ENCODE data around the gene ANXA9.

ANXA9 gene

GRCh38 chr1:150995460-150995859 is 13.4 kb downstream of the ANXA9 start:
- TF ChIP-seq CTCF (IDR thresholded peaks at IDR 0.05; ENCODE audit: control extremely low read depth, extremely low read depth, low read depth, missing control alignments), result no peak
- POLR2A ChIA-PET, result interaction anchor here (0.9 kb wide), 1 partner anchor 30 kb away, joined by 3 read pairs; no protein-coding TSS in a partner anchor
- CTCF ChIA-PET, result interaction anchor here (0.7 to 9.7 kb wide), 32 partner anchors 10 to 739 kb away, joined by 3 to 158 read pairs (median 4); partner anchors contain the start of genes ANXA9, BNIPL, CA14 and CERS2
- DNase-seq (ENCODE audit: extremely low spot score), result no peak

GRCh38 chr1:150995896-150996295 is 13.8 kb downstream of the ANXA9 start:
- TF ChIP-seq CTCF (IDR thresholded peaks at IDR 0.05; ENCODE audit: control extremely low read depth, extremely low read depth, low read depth, missing control alignments), result peak; percentile 73
- ChIA-PET CTCF (interaction anchor here (0.6 to 9.7 kb wide), 33 partner anchors 10 to 739 kb away, joined by 3 to 158 read pairs (median 4); partner anchors contain the start of genes ANXA9, BNIPL, C1orf56 and CA14), POLR2A (interaction anchor here (0.7 to 0.9 kb wide), 2 partner anchors 31 to 489 kb away, joined by 3 read pairs; no protein-coding TSS in a partner anchor)
- DNase-seq (ENCODE audit: extremely low spot score), result no peak

- ChIA-PET POLR2A (interaction anchor here (1.0 kb wide), 1 partner anchor 9 kb away, joined by 3 read pairs; the partner anchor contains the start of gene MINDY1), CTCF (interaction anchor here (1.0 to 9.7 kb wide), 12 partner anchors 9 to 741 kb away, joined by 3 to 158 read pairs (median 9); partner anchors contain the start of genes ANXA9, CERS2, MINDY1 and PRUNE1)
- TF ChIP-seq CTCF (IDR thresholded peaks at IDR 0.05; ENCODE audit: control extremely low read depth, extremely low read depth, low read depth, missing control alignments), result no peak
- no peak for DNase-seq (ENCODE audit: extremely low spot score)
Measured at GRCh38 chr1:150997126-150997872, 15.2 kb downstream of the ANXA9 start.

- no peak for TF ChIP-seq CTCF (IDR thresholded peaks at IDR 0.05; ENCODE audit: control extremely low read depth, extremely low read depth, low read depth, missing control alignments)
- DNase-seq (ENCODE audit: extremely low spot score), result no peak
- ChIA-PET CTCF (interaction anchor here (0.9 to 9.7 kb wide), 8 partner anchors 8 to 742 kb away, joined by 3 to 158 read pairs (median 6); partner anchors contain the start of genes ANXA9, CERS2, MINDY1 and TNFAIP8L2), POLR2A (interaction anchor here (1.0 kb wide), 1 partner anchor 9 kb away, joined by 3 read pairs; the partner anchor contains the start of gene MINDY1)
Measured at GRCh38 chr1:150997949-150998348, 15.9 kb downstream of the ANXA9 start.

- ChIA-PET POLR2A (interaction anchor here (1.1 kb wide), 1 partner anchor 420 kb away, joined by 6 read pairs; the partner anchor contains the start of gene MCL1), CTCF (interaction anchor here (0.9 to 9.7 kb wide), 7 partner anchors 15 to 743 kb away, joined by 3 to 158 read pairs (median 4); partner anchors contain the start of genes ANXA9 and CERS2)
- TF ChIP-seq CTCF (IDR thresholded peaks at IDR 0.05; ENCODE audit: control extremely low read depth, extremely low read depth, low read depth, missing control alignments), result no peak
- DNase-seq (ENCODE audit: extremely low spot score), result no peak
Measured at GRCh38 chr1:150999051-150999674, 17.1 kb downstream of the ANXA9 start.

GRCh38 chr1:150999926-151000325 is 17.8 kb downstream of the ANXA9 start:
- ChIA-PET POLR2A (interaction anchor here (1.1 kb wide), 1 partner anchor 420 kb away, joined by 6 read pairs; the partner anchor contains the start of gene MCL1), CTCF (interaction anchor here (1.2 to 9.7 kb wide), 6 partner anchors 16 to 744 kb away, joined by 3 to 158 read pairs (median 6); partner anchors contain the start of gene ANXA9)
- no peak for DNase-seq (ENCODE audit: extremely low spot score)
- TF ChIP-seq CTCF (IDR thresholded peaks at IDR 0.05; ENCODE audit: control extremely low read depth, extremely low read depth, low read depth, missing control alignments), result no peak

All from GM10248 (cell line).